Measurements from ENCODE around the gene TMEM44. TPM values are rescaled to one million over a fixed set of nuclear protein-coding genes. Genes with fewer than 3 reads are reported as not detected.

Gene TMEM44
- total and polyA plus RNA-seq, 2 donors (not counting 3 experiments of a cell fraction or from before 2014, with no cell fraction given) = 93.8 to 125 TPM

GRCh38 chr3:194617827-194618226 lies 15.4 kb downstream of the TMEM44 start:
- H3K4me3 ChIP-seq (replicated peaks in 1 of 3; ENCODE audit: insufficient read depth in 1 of 3, low read depth in 1 of 3, low read length in 3 of 3) = no peak overlapping the region
- CTCF ChIA-PET = interaction anchor here (1.1 kb wide), 1 partner anchor 23 kb away, joined by 3 read pairs; no protein-coding TSS in a partner anchor

More at GRCh38 chr3:194617827-194618226, 15.4 kb downstream of the TMEM44 start:
- BruUV-seq (replicated peaks) = no TSS peak
- Histone ChIP-seq H3K9me3 (replicated peaks; ENCODE audit: control insufficient read depth, insufficient read depth, low read length) (no peaks in the 10 kb centered on the region), H3K4me1 (ENCODE audit: control insufficient read depth, extremely low read depth, insufficient read depth, low read length) (no peaks in the 10 kb centered on the region), H4K20me1 (replicated peaks; ENCODE audit: control insufficient read depth, extremely low read depth, insufficient read depth, low read length) (no peaks in the 10 kb centered on the region), H3K4me2 (ENCODE audit: insufficient read depth, low read length) (no peak overlapping the region), H3K9ac (replicated peaks; ENCODE audit: extremely low read depth, insufficient read depth, low read length) (no peak overlapping the region), H3K9me1 (replicated peaks; ENCODE audit: control insufficient read depth, extremely low read depth, insufficient read depth, low read length) (no peaks in the 10 kb centered on the region), H3K27ac (ENCODE audit: insufficient read depth, low read depth, low read length) (no peak overlapping the region), H3K79me2 (ENCODE audit: control insufficient read depth, insufficient read depth, low read length) (no peaks in the 10 kb centered on the region), H3K27me3 (ENCODE audit: control insufficient read depth in 2 of 2, insufficient read depth in 2 of 2, low read length in 2 of 2) (no peaks in the 10 kb centered on the region), H3K36me3 (ENCODE audit: control insufficient read depth in 2 of 2, extremely low read depth in 1 of 2, insufficient read depth in 2 of 2, low read length in 2 of 2) (peaks cover 9 to 45% of the 10 kb centered on the region in 2 experiments), H2AFZ (ENCODE audit: low read depth, low read length) (no peak overlapping the region)
- POLR2A ChIA-PET = no interaction called here
- FAIRE-seq (no peak), DNase-seq (ENCODE audit: low read depth, low spot score) (no peak)
- dilution Hi-C loops (cut with MboI; ENCODE audit: extremely low pct_ligation_motif_present, low sequenced_read_pairs) = no loop called here
- TF ChIP-seq FOS (IDR thresholded peaks at IDR 0.05; ENCODE audit: borderline replicate concordance, insufficient read depth, low read length) (no peak), EZH2 (IDR thresholded peaks at IDR 0.05; ENCODE audit: borderline replicate concordance, low read depth, low read length, severe bottlenecking) (no peak), GATA2 (IDR thresholded peaks at IDR 0.05; ENCODE audit: insufficient read depth, insufficient read length, low read depth, low read length) (no peak), MYC (IDR thresholded peaks at IDR 0.05; ENCODE audit: low read depth, low read length) (no peak), MAX (IDR thresholded peaks at IDR 0.05; ENCODE audit: insufficient read depth, insufficient read length) (no peak), JUN (IDR thresholded peaks at IDR 0.05; ENCODE audit: borderline replicate concordance, insufficient read depth, insufficient read length, low read depth) (no peak), POLR2A (IDR thresholded peaks at IDR 0.05; ENCODE audit: low read depth, low read length) (no peak), CTCF (IDR thresholded peaks at IDR 0.05; ENCODE audit: extremely low read depth in 1 of 2, insufficient read depth in 1 of 2, low read depth in 1 of 2, low read length in 2 of 2) (no peak), POLR2AphosphoS5 (IDR thresholded peaks at IDR 0.05; ENCODE audit: insufficient read depth, low read depth, low read length) (no peak)
- intact Hi-C loops (cut with micrococcal nuclease) = no loop called here
